IMR-90 (cell line): Measurements from ENCODE around the gene CYTH2. TPM values are rescaled to one million over a fixed set of nuclear protein-coding genes. Genes with fewer than 3 reads are reported as not detected.

Experiments
- ATAC-seq: fragments of 200-7000 bp; cut with Tn5 transposase; 2 replicates; pipeline ENCODE4 v1.9.1; 2020; ENCODE audit warnings: low read depth, mild to moderate bottlenecking, moderate library complexity
- BruUV-seq: library from RNA; stranded (reverse); fragments of 400-500 nt; replicated peaks from 2 replicates; lab custom pipeline; 2021; lab: Mats Ljungman, UMichigan
- CTCF ChIA-PET: fragments of 300-600 bp; formaldehyde crosslinking; extraction: SDS; loops from one replicate; lab custom pipeline; 2021; ENCODE audit warnings: antibody characterized with exemption; lab: Yijun Ruan, JAX
- POLR2A ChIA-PET: fragments of 300-600 bp; sonication (Branson Sonifier 250); formaldehyde crosslinking; loops from one replicate; lab custom pipeline; 2022; ENCODE audit warnings: antibody characterized with exemption; ENCODE audit not compliant: unreplicated experiment; lab: Charles Lee
- DNase-seq: peaks from one replicate; pipeline ENCODE4 v3.0.0; 2013
- H2AFZ ChIP-seq: replicated peaks from 2 replicates; pipeline ENCODE3; 2013; ENCODE audit warnings: low read length, mild to moderate bottlenecking; ENCODE audit not compliant: poor library complexity
- H2AK5ac ChIP-seq: 2 replicates; pipeline ENCODE4 v1.6.1; 2013; ENCODE audit warnings: low read depth, low read length, inconsistent platforms
- H2AK9ac ChIP-seq: replicated peaks from 2 replicates; pipeline ENCODE3; 2013; ENCODE audit warnings: mild to moderate bottlenecking, low read depth, low read length, moderate library complexity; ENCODE audit not compliant: poor library complexity
- H2BK120ac ChIP-seq: 2 replicates; pipeline ENCODE4 v1.6.1; 2013; ENCODE audit warnings: low read depth, low read length, inconsistent platforms
- H2BK15ac ChIP-seq: 3 replicates; pipeline ENCODE4 v1.6.1; 2013; ENCODE audit warnings: low read depth, low read length, inconsistent platforms
- H2BK20ac ChIP-seq: 2 replicates; pipeline ENCODE4 v1.6.1; 2013; ENCODE audit warnings: low read depth, mild to moderate bottlenecking, inconsistent platforms, low read length, moderate library complexity
- H2BK5ac ChIP-seq: 2 replicates; pipeline ENCODE4 v1.6.1; 2013; ENCODE audit warnings: mild to moderate bottlenecking, low read depth, low read length, inconsistent platforms; ENCODE audit not compliant: poor library complexity, severe bottlenecking
- H3K14ac ChIP-seq: replicated peaks from 2 replicates; pipeline ENCODE4 v1.6.1; 2013; ENCODE audit warnings: low read depth, low read length, inconsistent platforms
- H3K18ac ChIP-seq: 2 replicates; pipeline ENCODE4 v1.6.1; 2013; ENCODE audit warnings: low read depth, low read length, control low read depth
- H3K23ac ChIP-seq: 2 replicates; pipeline ENCODE4 v1.6.1; 2013; ENCODE audit warnings: low read depth, low read length, inconsistent platforms
- H3K27ac ChIP-seq: 2 replicates; pipeline ENCODE4 v1.5.1; 2013; ENCODE audit warnings: mild to moderate bottlenecking, control low read depth, low read length; ENCODE audit not compliant: insufficient read depth
- H3K27me3 ChIP-seq: 2 replicates; pipeline ENCODE4 v1.6.1; 2013; ENCODE audit warnings: low read length; ENCODE audit not compliant: control insufficient read depth, insufficient read depth
- H3K36me3 ChIP-seq: 2 replicates; pipeline ENCODE4 v1.6.1; 2013; ENCODE audit warnings: low read length, mixed read lengths; ENCODE audit not compliant: control insufficient read depth, insufficient read depth
- H3K4ac ChIP-seq: 2 replicates; pipeline ENCODE4 v1.6.1; 2013; ENCODE audit warnings: low read depth, low read length, inconsistent platforms
- H3K4me1 ChIP-seq: 2 replicates; pipeline ENCODE4 v1.6.1; 2013; ENCODE audit warnings: low read length, mixed read lengths; ENCODE audit not compliant: control insufficient read depth, insufficient read depth
- H3K4me2 ChIP-seq: 2 replicates; pipeline ENCODE4 v1.6.1; 2013; ENCODE audit warnings: low read depth, mild to moderate bottlenecking, control low read depth, low read length, moderate library complexity
- H3K4me3 ChIP-seq: 2 replicates; pipeline ENCODE4 v1.5.1; 2013; ENCODE audit warnings: low read depth, mild to moderate bottlenecking, control low read depth, low read length, moderate library complexity; ENCODE audit not compliant: insufficient read depth
- H3K56ac ChIP-seq: 2 replicates; pipeline ENCODE4 v1.6.1; 2013; ENCODE audit warnings: low read length, inconsistent platforms; ENCODE audit not compliant: insufficient read depth; ENCODE audit errors: extremely low read depth
- H3K79me1 ChIP-seq, 2 experiments: 2 replicates each; pipeline ENCODE4 v1.6.1; 2013; ENCODE audit warnings: low read length in 2 of 2, inconsistent platforms in 1 of 2, low read depth in 1 of 2
- H3K9ac ChIP-seq: 2 replicates; pipeline ENCODE4 v1.6.1; 2013; ENCODE audit warnings: low read depth, low read length, control low read depth
- H3K9me1 ChIP-seq: 2 replicates; pipeline ENCODE4 v1.6.1; 2013; ENCODE audit warnings: low read length, inconsistent platforms; ENCODE audit not compliant: insufficient read depth
- H3K9me3 ChIP-seq: 2 replicates; pipeline ENCODE4 v1.6.1; 2013; ENCODE audit warnings: low read length; ENCODE audit not compliant: control insufficient read depth, insufficient read depth
- H4K20me1 ChIP-seq: 2 replicates; pipeline ENCODE4 v1.6.1; 2013; ENCODE audit warnings: low read length, inconsistent platforms; ENCODE audit not compliant: insufficient read depth
- H4K5ac ChIP-seq: 2 replicates; pipeline ENCODE4 v1.6.1; 2013; ENCODE audit warnings: mild to moderate bottlenecking, low read depth, low read length, control low read depth
- H4K8ac ChIP-seq, 2 experiments: 2 replicates each; pipeline ENCODE4 v1.6.1; 2013; ENCODE audit warnings: low read depth in 2 of 2, low read length in 2 of 2, control low read depth in 1 of 2, inconsistent platforms in 1 of 2
- H4K91ac ChIP-seq: 2 replicates; pipeline ENCODE4 v1.6.1; 2013; ENCODE audit warnings: low read depth, low read length, inconsistent platforms; ENCODE audit not compliant: insufficient read depth
- CTCF ChIP-seq: conservative IDR thresholded peaks from 2 replicates; pipeline ENCODE4 v1.5.1; 2012; ENCODE audit warnings: mild to moderate bottlenecking, low read depth, low read length, improper control_type of control experiment
- MAZ ChIP-seq: IDR thresholded peaks from 2 replicates; pipeline ENCODE4 v1.6.1; 2012; ENCODE audit warnings: low read depth, mild to moderate bottlenecking, low read length, improper control_type of control experiment, moderate library complexity, borderline replicate concordance
- RFX5 ChIP-seq: IDR thresholded peaks from 2 replicates; pipeline ENCODE4 v1.8.0; 2012; ENCODE audit warnings: low read depth, mild to moderate bottlenecking, low read length, moderate library complexity
- WGBS, 2 experiments: methylation state at CpG; one replicate each; pipeline versions ENCODE4 v1.1.5 to v1.1.7; 2013; ENCODE audit warnings: missing lambda C conversion rate in 2 of 2; ENCODE audit not compliant: insufficient read length in 1 of 2; ENCODE audit errors: extremely low coverage in 2 of 2; 5-methylcytosine and 5-hydroxymethylcytosine counted together
- dilution Hi-C: fragments of 300-500 bp; cut with HindIII; formaldehyde crosslinking; loops from one replicate; pipeline ENCODE4 v1.14.3; 2018; ENCODE audit warnings: low sequenced_read_pairs; ENCODE audit not compliant: unreplicated experiment
- in situ Hi-C: fragments of 300-500 bp; cut with MboI; formaldehyde crosslinking; loops from 3 replicates; pipeline ENCODE4 v1.14.3; 2019; ENCODE audit warnings: low sequenced_read_pairs, inconsistent platforms, mixed read lengths
- intact Hi-C: fragments of 100-400 bp; cut with micrococcal nuclease; formaldehyde crosslinking; loops from 2 replicates; pipeline ENCODE4 v1.10.0; 2022
- polyA plus RNA-seq, 3 experiments: library from polyadenylated mRNA; depleted of rRNA; stranded (reverse); fragments of >200 nt; gene quantifications; 2 replicates each; pipeline ENCODE4 v1.2.3, GENCODE V29; 2012; ENCODE audit warnings: low replicate concordance in 1 of 3
- total RNA-seq: library from RNA; depleted of rRNA; stranded (reverse); fragments of >200 nt; gene quantifications from 2 replicates; pipeline ENCODE4 v1.2.3, GENCODE V29; 2012

Gene CYTH2
- total and polyA plus RNA-seq, 2 of the 4 experiments (the other 2 are of a cell fraction), result 35.8 to 62.0 TPM

- TF ChIP-seq CTCF, result no peak
Observed at GRCh38 chr19:48491793-48492123, 22.6 kb downstream of the CYTH2 start (continued).

- peak overlapping the region; percentile 98 for H2AFZ ChIP-seq
- H3K4me1 ChIP-seq, result peaks cover 4% of the 10 kb centered on the region
- TF ChIP-seq RFX5 (no peak), MAZ (peak; percentile 87; the same call in 1 of the 2 replicates)
- peak overlapping the region; percentile 81; the same call in 1 of the 2 replicates for H4K91ac ChIP-seq
- peak overlapping the region; percentile 79 to 92; a peak in 3 of 4 replicates for H4K8ac ChIP-seq
- peak overlapping the region; percentile 97 for H3K9ac ChIP-seq
- H3K9me1 ChIP-seq, result peaks cover 8% of the 10 kb centered on the region
- H3K4me2 ChIP-seq, result peak overlapping the region; percentile 95
- ATAC-seq (peak; percentile 84), DNase-seq (peak; percentile 94)
- peaks cover 0 to 12% of the 10 kb centered on the region in 2 experiments; a peak in 1 of 4 replicates for H3K79me1 ChIP-seq
- no peak overlapping the region for H2BK20ac ChIP-seq
- H3K27me3 ChIP-seq, result peaks cover 12% of the 10 kb centered on the region
- CTCF ChIA-PET, result interaction anchor here (0.5 to 1.5 kb wide), 2 partner anchors 82 to 91 kb away, joined by 5 to 7 read pairs; no protein-coding TSS in a partner anchor
- H3K18ac ChIP-seq, result peak overlapping the region; percentile 79; the same call in 1 of the 2 replicates
- 0 out of 2 replicates have a peak overlapping the region, but pooled peaks have one; percentile 39 for H3K23ac ChIP-seq
- intact Hi-C loops (no loop called here), in situ Hi-C loops (no loop called here), dilution Hi-C loops (no loop called here)
- H4K5ac ChIP-seq, result peak overlapping the region; percentile 96
- H2BK15ac ChIP-seq, result no peak overlapping the region
- H2BK5ac ChIP-seq, result peak overlapping the region; percentile 71
- H2AK9ac ChIP-seq, result peak overlapping the region; percentile 84
- POLR2A ChIA-PET, result no interaction called here
- 0 out of 2 replicates have a peak overlapping the region, but pooled peaks have one; percentile 80 for H2AK5ac ChIP-seq
- H2BK120ac ChIP-seq, result no peak overlapping the region
- peak overlapping the region; percentile 87 for H3K4me3 ChIP-seq
- peak overlapping the region; percentile 77 for H3K14ac ChIP-seq
- peak overlapping the region; percentile 89 for H3K27ac ChIP-seq
- peak overlapping the region; percentile 73 for H3K4ac ChIP-seq
- 3% methylated on average over 18 of the region's 47 CpGs; no CpG with 5 or more reads in 1 of the 2 experiments for WGBS, 2 experiments
- H4K20me1 ChIP-seq, result no peaks in the 10 kb centered on the region
- no peaks in the 10 kb centered on the region for H3K36me3 ChIP-seq
- H3K56ac ChIP-seq, result no peak overlapping the region
- no TSS peak for BruUV-seq
- no peaks in the 10 kb centered on the region for H3K9me3 ChIP-seq
Observed at GRCh38 chr19:48492925-48493717, 24.0 kb downstream of the CYTH2 start.
